K562 (cell line): ENCODE data around the gene CLIP2. TPM values are rescaled to one million over a fixed set of nuclear protein-coding genes. Genes with fewer than 3 reads are reported as not detected.
A peak's percentile ranks its signal among the peaks of the same experiment; 100 is the strongest.

Source experiments
- FIP1L1 ChIP-seq: fragments of 200-400 bp; formaldehyde crosslinking; IDR thresholded peaks from 2 replicates; pipeline ENCODE4 v1.6.1; 2018; ENCODE audit warnings: mild to moderate bottlenecking, low read depth, low read length; ENCODE audit not compliant: poor library complexity, severe bottlenecking
- TEAD4 ChIP-seq, 2 experiments: sonication (generic) in 1 of 2; formaldehyde crosslinking in 1 of 2; IDR thresholded peaks; 2 replicates each; pipeline versions ENCODE4 v1.6.1 to v1.8.0; 2012 to 2022; ENCODE audit warnings: borderline replicate concordance in 1 of 2, inconsistent platforms in 1 of 2, low read length in 1 of 2, mild to moderate bottlenecking in 1 of 2, missing genetic modification reagents in 1 of 2
- ZKSCAN3 ChIP-seq: fragments of 250-450 bp; sonication (Bioruptor Pico); IDR thresholded peaks from 2 replicates; pipeline ENCODE4 v1.4.0; 2020
- ZNF76 ChIP-seq: fragments of 250-450 bp; sonication (Bioruptor Pico); IDR thresholded peaks from 2 replicates; pipeline ENCODE4 v1.4.0; 2020; ENCODE audit warnings: mild to moderate bottlenecking, moderate library complexity, borderline replicate concordance
- polyA plus RNA-seq, 8 experiments: library from polyadenylated mRNA; depleted of rRNA in 4 of 8; stranded (reverse) in 5 of 8; unstranded in 3 of 8; fragments of >200 nt; fragmentation: Nextera tagmentation in 2 of 8; fragmentation: Illumina TruSeq in 1 of 8; extraction: Ambion mirVana in 2 of 8; extraction: Trizol in 1 of 8; gene quantifications; 2 replicates each; pipeline versions ENCODE4 v1.2.1 to v1.2.3, GENCODE V29; 2011 to 2014; ENCODE audit warnings: inconsistent platforms in 1 of 8, missing spikeins in 1 of 8
- total RNA-seq, 7 experiments: library from RNA; depleted of rRNA in 6 of 7; stranded (reverse); fragments of >200 nt in 6 of 7; fragmentation: Illumina TruSeq in 2 of 7; extraction: Trizol in 2 of 7; gene quantifications; 2 replicates each; pipeline versions ENCODE4 v1.2.1 to v1.2.3, GENCODE V29; 2011 to 2021; ENCODE audit warnings: low replicate concordance in 1 of 7
- TF ChIP-seq, protein P1 (sequence below), 2 experiments: fragments of 250-450 bp in 1 of 2; fragments of 450-650 bp in 1 of 2; sonication (Bioruptor Pico) in 1 of 2; IDR thresholded peaks; 2 replicates each; pipeline versions ENCODE4 v1.6.1 to v1.8.0; 2016 to 2021; ENCODE audit warnings: mild to moderate bottlenecking in 2 of 2, moderate library complexity in 2 of 2, missing compliant biosample characterization in 1 of 2, missing genetic modification characterization in 1 of 2
- TF ChIP-seq, protein P2 (sequence below): fragments of 450-650 bp; formaldehyde crosslinking; IDR thresholded peaks from 2 replicates; pipeline ENCODE4 v1.4.0; 2020; ENCODE audit warnings: mild to moderate bottlenecking, moderate library complexity
- TF ChIP-seq, protein P3 (sequence below): fragments of 450-650 bp; IDR thresholded peaks from 2 replicates; pipeline ENCODE4 v1.6.1; 2014; ENCODE audit warnings: low read depth, mild to moderate bottlenecking, moderate library complexity, borderline replicate concordance
- TF ChIP-seq, protein P4 (sequence below): fragments of 200-800 bp; sonication (Bioruptor generic); IDR thresholded peaks from 2 replicates; pipeline ENCODE4 v1.6.1; 2017; ENCODE audit warnings: missing genetic modification characterization, missing compliant biosample characterization
- TF ChIP-seq, protein P5 (sequence below), 2 experiments: fragments of 450-650 bp in 1 of 2; sonication (generic) in 1 of 2; formaldehyde crosslinking in 1 of 2; IDR thresholded peaks; 2 replicates each; pipeline versions ENCODE4 v1.7.1 to v1.9.0; 2016 to 2022; ENCODE audit warnings: inconsistent platforms in 1 of 2, mild to moderate bottlenecking in 1 of 2, missing genetic modification reagents in 1 of 2
- TF ChIP-seq, protein P6 (sequence below): fragments of 250-450 bp; sonication (Bioruptor Pico); IDR thresholded peaks from 2 replicates; pipeline ENCODE4 v1.8.0; 2021; ENCODE audit warnings: moderate library complexity, mild to moderate bottlenecking, inconsistent platforms

The CLIP2 gene
- total and polyA plus RNA-seq, 9 of the 15 experiments (the other 6 are each of a cell fraction or from before 2014, with no cell fraction given), result 0.07 to 5.4 (median 2.1) TPM

DNA sequence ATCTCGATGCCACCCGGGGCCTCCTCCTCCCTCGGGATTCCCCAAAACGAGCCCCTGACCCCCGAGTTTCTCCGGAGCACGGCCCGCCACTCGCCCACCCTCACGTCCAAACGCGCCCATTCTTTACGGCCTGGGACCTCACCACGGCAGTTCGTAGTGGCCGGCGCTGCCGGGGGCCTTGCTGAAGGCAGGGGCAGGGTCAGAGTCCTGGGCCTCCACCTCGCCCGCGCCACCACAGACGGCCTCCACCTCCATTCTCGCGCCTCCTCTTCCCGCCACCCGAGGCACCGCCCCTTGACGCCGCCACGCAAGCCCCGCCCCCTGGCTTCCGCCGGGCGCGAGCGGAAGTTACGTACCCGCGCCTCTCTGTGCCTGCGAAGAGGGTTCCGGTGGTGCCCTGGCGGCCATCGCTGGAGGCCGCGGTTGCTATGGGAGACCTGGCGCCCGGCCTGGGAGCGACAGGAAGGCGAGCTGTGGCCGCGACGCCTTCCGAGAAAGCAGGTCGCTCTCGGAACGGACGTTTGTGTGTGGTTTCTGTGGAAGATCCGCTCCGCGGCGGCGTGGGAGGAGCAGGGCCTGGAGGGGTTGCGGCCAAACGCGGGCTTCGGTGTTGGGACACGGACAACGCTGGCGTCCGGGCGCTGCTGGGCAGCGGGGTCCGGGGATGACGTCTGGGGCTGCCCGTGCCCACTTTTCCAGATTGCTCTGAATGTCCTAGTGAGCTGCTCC is 34.9 kb upstream of the CLIP2 start, which contains the start of gene RFC2 (continued):
- TF ChIP-seq, protein P1, sequence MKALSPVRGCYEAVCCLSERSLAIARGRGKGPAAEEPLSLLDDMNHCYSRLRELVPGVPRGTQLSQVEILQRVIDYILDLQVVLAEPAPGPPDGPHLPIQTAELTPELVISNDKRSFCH (CRISPR knock-in tag; IDR thresholded peaks at IDR 0.05), result no peak
- TF ChIP-seq, protein P1 (tag; IDR thresholded peaks at IDR 0.05), result 0 out of 2 replicates have a peak, but pooled peaks have one; percentile 29
- TF ChIP-seq ZKSCAN3 (CRISPR knock-in tag) (no peak), TEAD4 (IDR thresholded peaks at IDR 0.05; ENCODE audit: low read length) (peak; percentile 10), TEAD4 (CRISPR knock-in tag; IDR thresholded peaks at IDR 0.05; ENCODE audit: borderline replicate concordance) (no peak), ZNF76 (CRISPR knock-in tag) (no peak), FIP1L1 (peak; percentile 80)
- TF ChIP-seq, protein P2, sequence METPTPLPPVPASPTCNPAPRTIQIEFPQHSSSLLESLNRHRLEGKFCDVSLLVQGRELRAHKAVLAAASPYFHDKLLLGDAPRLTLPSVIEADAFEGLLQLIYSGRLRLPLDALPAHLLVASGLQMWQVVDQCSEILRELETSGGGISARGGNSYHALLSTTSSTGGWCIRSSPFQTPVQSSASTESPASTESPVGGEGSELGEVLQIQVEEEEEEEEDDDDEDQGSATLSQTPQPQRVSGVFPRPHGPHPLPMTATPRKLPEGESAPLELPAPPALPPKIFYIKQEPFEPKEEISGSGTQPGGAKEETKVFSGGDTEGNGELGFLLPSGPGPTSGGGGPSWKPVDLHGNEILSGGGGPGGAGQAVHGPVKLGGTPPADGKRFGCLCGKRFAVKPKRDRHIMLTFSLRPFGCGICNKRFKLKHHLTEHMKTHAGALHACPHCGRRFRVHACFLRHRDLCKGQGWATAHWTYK (CRISPR knock-in tag), result no peak
- TF ChIP-seq, protein P3, sequence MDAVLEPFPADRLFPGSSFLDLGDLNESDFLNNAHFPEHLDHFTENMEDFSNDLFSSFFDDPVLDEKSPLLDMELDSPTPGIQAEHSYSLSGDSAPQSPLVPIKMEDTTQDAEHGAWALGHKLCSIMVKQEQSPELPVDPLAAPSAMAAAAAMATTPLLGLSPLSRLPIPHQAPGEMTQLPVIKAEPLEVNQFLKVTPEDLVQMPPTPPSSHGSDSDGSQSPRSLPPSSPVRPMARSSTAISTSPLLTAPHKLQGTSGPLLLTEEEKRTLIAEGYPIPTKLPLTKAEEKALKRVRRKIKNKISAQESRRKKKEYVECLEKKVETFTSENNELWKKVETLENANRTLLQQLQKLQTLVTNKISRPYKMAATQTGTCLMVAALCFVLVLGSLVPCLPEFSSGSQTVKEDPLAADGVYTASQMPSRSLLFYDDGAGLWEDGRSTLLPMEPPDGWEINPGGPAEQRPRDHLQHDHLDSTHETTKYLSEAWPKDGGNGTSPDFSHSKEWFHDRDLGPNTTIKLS, result peak; percentile 77
- TF ChIP-seq, protein P4, sequence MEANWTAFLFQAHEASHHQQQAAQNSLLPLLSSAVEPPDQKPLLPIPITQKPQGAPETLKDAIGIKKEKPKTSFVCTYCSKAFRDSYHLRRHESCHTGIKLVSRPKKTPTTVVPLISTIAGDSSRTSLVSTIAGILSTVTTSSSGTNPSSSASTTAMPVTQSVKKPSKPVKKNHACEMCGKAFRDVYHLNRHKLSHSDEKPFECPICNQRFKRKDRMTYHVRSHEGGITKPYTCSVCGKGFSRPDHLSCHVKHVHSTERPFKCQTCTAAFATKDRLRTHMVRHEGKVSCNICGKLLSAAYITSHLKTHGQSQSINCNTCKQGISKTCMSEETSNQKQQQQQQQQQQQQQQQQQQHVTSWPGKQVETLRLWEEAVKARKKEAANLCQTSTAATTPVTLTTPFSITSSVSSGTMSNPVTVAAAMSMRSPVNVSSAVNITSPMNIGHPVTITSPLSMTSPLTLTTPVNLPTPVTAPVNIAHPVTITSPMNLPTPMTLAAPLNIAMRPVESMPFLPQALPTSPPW (CRISPR knock-in tag), result peak; percentile 51; the same call in 1 of the 2 replicates
- TF ChIP-seq, protein P5, sequence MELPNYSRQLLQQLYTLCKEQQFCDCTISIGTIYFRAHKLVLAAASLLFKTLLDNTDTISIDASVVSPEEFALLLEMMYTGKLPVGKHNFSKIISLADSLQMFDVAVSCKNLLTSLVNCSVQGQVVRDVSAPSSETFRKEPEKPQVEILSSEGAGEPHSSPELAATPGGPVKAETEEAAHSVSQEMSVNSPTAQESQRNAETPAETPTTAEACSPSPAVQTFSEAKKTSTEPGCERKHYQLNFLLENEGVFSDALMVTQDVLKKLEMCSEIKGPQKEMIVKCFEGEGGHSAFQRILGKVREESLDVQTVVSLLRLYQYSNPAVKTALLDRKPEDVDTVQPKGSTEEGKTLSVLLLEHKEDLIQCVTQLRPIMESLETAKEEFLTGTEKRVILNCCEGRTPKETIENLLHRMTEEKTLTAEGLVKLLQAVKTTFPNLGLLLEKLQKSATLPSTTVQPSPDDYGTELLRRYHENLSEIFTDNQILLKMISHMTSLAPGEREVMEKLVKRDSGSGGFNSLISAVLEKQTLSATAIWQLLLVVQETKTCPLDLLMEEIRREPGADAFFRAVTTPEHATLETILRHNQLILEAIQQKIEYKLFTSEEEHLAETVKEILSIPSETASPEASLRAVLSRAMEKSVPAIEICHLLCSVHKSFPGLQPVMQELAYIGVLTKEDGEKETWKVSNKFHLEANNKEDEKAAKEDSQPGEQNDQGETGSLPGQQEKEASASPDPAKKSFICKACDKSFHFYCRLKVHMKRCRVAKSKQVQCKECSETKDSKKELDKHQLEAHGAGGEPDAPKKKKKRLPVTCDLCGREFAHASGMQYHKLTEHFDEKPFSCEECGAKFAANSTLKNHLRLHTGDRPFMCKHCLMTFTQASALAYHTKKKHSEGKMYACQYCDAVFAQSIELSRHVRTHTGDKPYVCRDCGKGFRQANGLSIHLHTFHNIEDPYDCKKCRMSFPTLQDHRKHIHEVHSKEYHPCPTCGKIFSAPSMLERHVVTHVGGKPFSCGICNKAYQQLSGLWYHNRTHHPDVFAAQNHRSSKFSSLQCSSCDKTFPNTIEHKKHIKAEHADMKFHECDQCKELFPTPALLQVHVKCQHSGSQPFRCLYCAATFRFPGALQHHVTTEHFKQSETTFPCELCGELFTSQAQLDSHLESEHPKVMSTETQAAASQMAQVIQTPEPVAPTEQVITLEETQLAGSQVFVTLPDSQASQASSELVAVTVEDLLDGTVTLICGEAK (IDR thresholded peaks at IDR 0.05), result peak; percentile 98
- TF ChIP-seq, protein P5 (CRISPR knock-in tag; IDR thresholded peaks at IDR 0.05), result no peak
- TF ChIP-seq, protein P6, sequence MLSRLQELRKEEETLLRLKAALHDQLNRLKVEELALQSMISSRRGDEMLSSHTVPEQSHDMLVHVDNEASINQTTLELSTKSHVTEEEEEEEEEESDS, result no peak
